Activated CD4-positive, alpha-beta T cell treated with anti-CD3 and anti-CD28 coated beads, Interleukin-2, amount 50 U/mL, for 1 hour (primary cell): ENCODE results near the gene WNT3A.
A peak's percentile ranks its signal among the peaks of the same experiment; 100 is the strongest.
"Not testable (repeated sequence)": the region's sequence is repeated elsewhere in the genome, so short reads cannot be mapped to it uniquely, and the experiment has no call there.

ENCODE experiments used
- DNase-seq: peaks from one replicate; pipeline ENCODE4 v3.0.0-alpha.2; 2020

Gene WNT3A

GRCh38 chr1:228006786-228007048 lies at the start of gene WNT3A:
TSS of gene WNT3A (plus strand) at chr1:228006998. CDS start at chr1:228007129, 131 bp downstream.
- DNase-seq: no peak

GRCh38 chr1:227958617-227959324 lies 48.0 kb upstream of the WNT3A start:
- no peak for DNase-seq

GRCh38 chr1:227959325-227959860 lies 47.4 kb upstream of the WNT3A start:
- DNase-seq: no peak

GRCh38 chr1:227961651-227962466 lies 44.9 kb upstream of the WNT3A start:
- no peak for DNase-seq

GRCh38 chr1:227966733-227967132 lies 40.1 kb upstream of the WNT3A start:
- DNase-seq: not testable (repeated sequence)

GRCh38 chr1:227967815-227968214 lies 39.0 kb upstream of the WNT3A start:
- not testable (repeated sequence) for DNase-seq

- DNase-seq: not testable (repeated sequence)
Observed at GRCh38 chr1:227970076-227970995, 36.5 kb upstream of the WNT3A start.

- DNase-seq: not testable (repeated sequence)
Observed at GRCh38 chr1:227971216-227971615, 35.6 kb upstream of the WNT3A start.

- not testable (repeated sequence) for DNase-seq
Observed at GRCh38 chr1:227971643-227972282, 35.0 kb upstream of the WNT3A start.

- DNase-seq: not testable (repeated sequence)
Observed at GRCh38 chr1:227972283-227972679, 34.5 kb upstream of the WNT3A start.

GRCh38 chr1:227972843-227973374 lies 33.9 kb upstream of the WNT3A start:
- not testable (repeated sequence) for DNase-seq

- not testable (repeated sequence) for DNase-seq
Observed at GRCh38 chr1:227973724-227974288, 33.0 kb upstream of the WNT3A start.

- not testable (repeated sequence) for DNase-seq
Observed at GRCh38 chr1:227975583-227976283, 31.1 kb upstream of the WNT3A start.

- no peak for DNase-seq
Observed at GRCh38 chr1:227987181-227987580, 19.6 kb upstream of the WNT3A start.

GRCh38 chr1:227994632-227995300 lies 12.0 kb upstream of the WNT3A start:
- DNase-seq: no peak

GRCh38 chr1:227996187-227996950 lies 10.4 kb upstream of the WNT3A start:
- DNase-seq: no peak

GRCh38 chr1:227998374-227999055 lies 8.3 kb upstream of the WNT3A start:
- DNase-seq: no peak

- peak; percentile 70 for DNase-seq
Observed at GRCh38 chr1:227999056-227999930, 7.5 kb upstream of the WNT3A start.
